ENCODE results near the gene POLK. TPM values are rescaled to one million over a fixed set of nuclear protein-coding genes. Genes with fewer than 3 reads are reported as not detected.
"Not testable (repeated sequence)": the region's sequence is repeated elsewhere in the genome, so short reads cannot be mapped to it uniquely, and the experiment has no call there.

The POLK gene
- total RNA-seq, 1 donor from 2014 or later, result 63.8 TPM

GRCh38 chr5:75584641-75585040, 73.0 kb downstream of the POLK start:
- ATAC-seq, result no peak
- intact Hi-C loops (cut with DNase I), result no loop called here
- DNase-seq (ENCODE audit: low spot score), result no peak

- no peak for ATAC-seq
- DNase-seq (ENCODE audit: low spot score), result no peak
- intact Hi-C loops (cut with DNase I), result no loop called here
These were observed 77.0 kb downstream of the POLK start for GRCh38 chr5:75588666-75589065.

- no peak for DNase-seq (ENCODE audit: low spot score)
- ATAC-seq, result no peak
These were observed 88.8 kb downstream of the POLK start for GRCh38 chr5:75600535-75600934.

GRCh38 chr5:75601567-75601966, 89.9 kb downstream of the POLK start:
- intact Hi-C loops (cut with DNase I), result no loop called here
- DNase-seq (ENCODE audit: low spot score) (no peak), ATAC-seq (no peak)

More at GRCh38 chr5:75600535-75600934, 88.8 kb downstream of the POLK start:
- intact Hi-C loops (cut with DNase I), result no loop called here

GRCh38 chr5:75601996-75602395, 90.3 kb downstream of the POLK start:
- ATAC-seq, result no peak
- intact Hi-C loops (cut with DNase I), result no loop called here
- no peak for DNase-seq (ENCODE audit: low spot score)

- ATAC-seq (no peak), DNase-seq (ENCODE audit: low spot score) (no peak)
- intact Hi-C loops (cut with DNase I), result no loop called here
These were observed 91.7 kb downstream of the POLK start for GRCh38 chr5:75603371-75603770.

- DNase-seq (ENCODE audit: low spot score) (no peak), ATAC-seq (no peak)
- intact Hi-C loops (cut with DNase I), result no loop called here
These were observed 92.1 kb downstream of the POLK start for GRCh38 chr5:75603821-75604220.

GRCh38 chr5:75607341-75607740, 95.7 kb downstream of the POLK start:
- ATAC-seq; DNase-seq (ENCODE audit: low spot score); intact Hi-C loops (cut with DNase I): not testable (repeated sequence)

- DNase-seq (ENCODE audit: low spot score) (no peak), ATAC-seq (no peak)
- intact Hi-C loops (cut with DNase I), result no loop called here
These were observed 97.2 kb downstream of the POLK start for GRCh38 chr5:75608870-75609269.

DNA sequence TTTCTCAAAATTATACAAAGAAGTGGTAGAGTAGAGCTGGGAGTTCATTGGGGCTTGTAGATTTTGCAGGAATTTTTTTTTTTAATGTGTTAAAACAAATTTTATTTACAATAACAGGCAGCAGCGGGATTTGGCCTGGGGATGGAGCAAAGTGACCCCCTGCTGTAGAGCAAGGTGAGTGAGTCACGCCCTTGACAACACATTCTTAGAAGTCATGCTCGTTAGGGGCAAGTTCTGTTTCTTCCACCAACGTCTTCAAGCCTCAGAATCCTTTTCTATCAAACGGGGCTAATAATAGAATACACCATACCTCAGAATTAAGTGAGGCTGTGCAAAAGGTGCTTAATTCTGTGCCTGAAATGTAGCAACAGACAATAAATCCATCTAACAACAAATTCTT, 98.5 kb downstream of the POLK start:
- intact Hi-C loops (cut with DNase I), result no loop called here
- no peak for ATAC-seq
- no peak for DNase-seq (ENCODE audit: low spot score)

DNA sequence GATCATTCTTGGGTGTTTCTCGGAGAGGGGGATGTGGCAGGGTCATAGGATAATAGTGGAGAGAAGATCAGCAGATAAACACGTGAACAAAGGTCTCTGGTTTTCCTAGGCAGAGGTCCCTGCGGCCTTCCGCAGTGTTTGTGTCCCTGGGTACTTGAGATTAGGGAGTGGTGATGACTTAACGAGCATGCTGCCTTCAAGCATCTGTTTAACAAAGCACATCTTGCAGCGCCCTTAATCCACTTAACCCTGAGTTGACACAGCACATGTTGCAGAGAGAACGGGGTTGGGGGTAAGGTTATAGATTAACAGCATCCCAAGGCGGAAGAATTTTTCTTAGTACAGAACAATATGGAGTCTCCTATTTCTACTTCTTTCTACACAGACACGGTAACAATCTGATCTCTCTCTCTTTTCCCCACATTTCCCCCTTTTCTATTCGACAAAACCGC, 99.2 kb downstream of the POLK start:
- intact Hi-C loops (cut with DNase I); DNase-seq (ENCODE audit: low spot score); ATAC-seq: not testable (repeated sequence)

DNA sequence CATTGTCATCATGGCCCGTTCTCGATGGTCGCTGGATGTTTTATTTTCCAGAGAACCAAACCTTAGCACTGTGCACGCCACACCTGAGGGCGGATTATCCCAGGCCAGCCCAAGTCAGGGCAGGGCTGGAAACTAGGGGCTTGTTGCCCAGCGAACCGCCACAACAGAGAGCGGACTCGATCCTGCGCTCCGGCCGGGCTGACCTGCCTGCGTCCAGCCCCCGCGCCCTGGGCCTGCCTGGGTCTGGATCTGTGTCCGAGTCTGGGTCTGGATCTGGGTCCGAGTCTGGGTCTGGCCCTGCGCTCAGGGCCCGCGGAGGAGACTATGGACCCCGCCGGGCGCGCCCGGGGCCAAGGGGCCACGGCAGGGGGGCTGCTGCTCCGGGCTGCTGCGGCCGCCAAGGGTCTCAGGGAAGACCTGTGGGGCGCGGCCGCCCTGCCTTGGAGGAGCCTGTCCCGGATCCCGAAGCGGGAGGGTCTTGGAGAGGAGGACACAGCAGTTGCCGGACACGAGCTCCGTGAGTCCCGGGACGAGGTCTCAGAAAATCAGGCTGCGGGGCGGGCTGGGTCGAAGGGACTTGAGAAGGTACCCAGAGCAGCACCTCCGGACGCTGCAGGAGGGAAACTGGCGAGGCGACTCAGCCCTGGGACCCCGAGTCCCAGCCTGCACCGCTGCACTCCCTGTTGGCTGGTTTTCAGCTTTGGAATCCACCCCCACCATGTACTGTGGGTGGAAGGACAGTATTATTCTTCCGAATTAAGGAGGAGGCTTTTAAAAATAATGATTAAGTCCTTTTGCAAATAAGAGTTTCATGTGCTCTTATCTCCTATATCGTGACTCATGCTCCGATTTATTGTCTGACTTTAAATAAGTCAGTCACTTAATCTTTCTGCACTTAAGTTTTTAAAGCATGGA, 99.9 kb downstream of the POLK start, which contains the start of gene ANKDD1B:
ANKDD1B (plus strand) TSS at position 143 of the 915 bp plus-strand sequence; CDS start at position 325, 182 bp downstream.
- intact Hi-C loops (cut with DNase I), result no loop called here
- DNase-seq (ENCODE audit: low spot score), result peak; percentile 66
- ATAC-seq, result peak; percentile 74

DNA sequence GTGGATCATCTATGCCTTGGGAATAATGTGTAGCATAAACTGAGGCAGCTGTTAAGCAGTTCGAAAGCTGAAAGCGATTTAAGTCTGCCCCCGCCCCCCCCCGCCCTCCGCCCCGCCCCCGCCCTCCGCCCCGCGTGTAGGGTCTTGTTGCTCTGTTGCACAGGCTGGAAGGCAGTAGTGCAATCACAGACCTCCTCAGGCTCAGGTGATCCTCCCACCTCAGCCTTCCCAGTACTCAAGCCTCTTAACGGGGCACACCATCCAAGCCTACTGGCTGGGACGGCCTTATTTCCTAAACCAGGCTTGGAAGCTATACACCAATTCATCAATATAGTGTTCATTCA, 100.5 kb downstream of the POLK start:
- DNase-seq (ENCODE audit: low spot score), result no peak
- intact Hi-C loops (cut with DNase I), result no loop called here
- ATAC-seq, result no peak

DNA sequence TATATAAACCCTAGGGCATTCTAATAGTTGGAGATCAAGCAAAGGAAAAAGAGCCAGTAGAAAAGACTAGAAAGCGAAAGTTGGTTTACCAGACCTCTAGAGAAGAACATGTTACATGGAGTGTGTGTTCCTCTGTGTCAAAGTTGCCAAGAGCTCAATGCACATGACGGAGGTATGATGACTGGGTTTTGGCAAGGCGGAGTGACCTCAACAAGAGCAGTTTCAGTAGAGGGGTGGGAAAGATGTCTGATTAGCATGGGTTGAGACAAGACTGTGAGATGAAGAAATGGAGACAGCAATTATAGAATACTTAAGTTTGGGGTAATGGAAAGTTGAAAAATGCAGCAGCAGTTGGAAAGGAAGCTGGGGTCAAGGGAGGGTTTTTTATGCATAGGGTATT, 101.2 kb downstream of the POLK start:
- DNase-seq (ENCODE audit: low spot score), result no peak
- no peak for ATAC-seq
- intact Hi-C loops (cut with DNase I), result no loop called here

DNA sequence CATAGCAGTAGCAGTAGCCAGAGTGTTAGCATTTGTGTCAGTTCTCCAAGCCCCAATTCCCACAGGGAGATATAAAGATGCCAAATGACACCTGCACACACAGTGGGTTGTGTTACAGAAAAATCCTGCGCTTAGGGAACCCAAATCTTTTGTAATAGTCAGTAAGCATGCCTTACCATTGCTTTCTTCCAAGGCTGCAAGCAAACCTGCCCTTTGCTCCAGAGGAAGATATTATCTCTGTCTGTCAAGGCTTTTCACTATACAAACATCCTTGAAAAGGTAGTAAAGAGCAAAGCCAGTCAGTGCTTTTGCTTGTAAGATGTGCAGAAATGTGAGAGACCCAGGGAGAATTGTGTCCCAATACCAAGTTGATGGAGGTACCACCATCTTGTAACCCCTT, 102.5 kb downstream of the POLK start:
- ATAC-seq (no peak), DNase-seq (ENCODE audit: low spot score) (no peak)
- intact Hi-C loops (cut with DNase I), result no loop called here

GRCh38 chr5:75616371-75616881, 104.7 kb downstream of the POLK start:
- intact Hi-C loops (cut with DNase I), result no loop called here
- DNase-seq (ENCODE audit: low spot score) (no peak), ATAC-seq (peak; percentile 72)

DNA sequence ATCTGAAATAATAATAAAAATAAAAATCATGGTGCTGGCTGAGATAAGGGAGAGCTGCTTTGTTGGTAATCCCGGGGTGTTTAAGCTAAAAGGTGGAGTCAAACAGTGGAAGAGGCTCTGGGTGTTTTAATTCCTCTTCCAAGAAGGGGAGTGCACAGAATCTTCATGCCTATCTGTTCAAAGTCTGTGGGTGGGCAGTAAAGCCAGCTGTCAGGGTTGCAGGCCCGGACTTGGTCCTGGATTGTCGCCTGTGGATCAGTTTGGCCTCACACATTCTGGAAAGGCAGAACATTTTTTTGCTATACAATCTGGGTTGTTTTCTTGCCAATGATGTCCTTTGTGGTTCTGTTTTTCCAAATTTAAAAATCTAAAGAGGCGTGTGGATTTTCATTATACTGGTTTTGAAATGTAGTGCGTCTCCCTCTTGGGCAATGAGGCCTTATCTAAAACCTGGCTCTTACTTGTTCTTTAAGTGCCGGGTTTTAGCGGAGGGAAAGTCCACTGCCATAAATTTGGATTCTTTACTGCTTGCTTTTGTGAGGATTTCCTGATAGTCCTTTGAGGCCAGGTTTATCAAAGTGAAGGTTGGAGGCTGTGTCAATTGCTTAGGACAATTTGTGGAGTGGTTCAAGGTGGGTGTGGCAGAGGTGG, 105.4 kb downstream of the POLK start:
- intact Hi-C loops (cut with DNase I), result no loop called here
- DNase-seq (ENCODE audit: low spot score) (no peak), ATAC-seq (peak; percentile 40)

DNA sequence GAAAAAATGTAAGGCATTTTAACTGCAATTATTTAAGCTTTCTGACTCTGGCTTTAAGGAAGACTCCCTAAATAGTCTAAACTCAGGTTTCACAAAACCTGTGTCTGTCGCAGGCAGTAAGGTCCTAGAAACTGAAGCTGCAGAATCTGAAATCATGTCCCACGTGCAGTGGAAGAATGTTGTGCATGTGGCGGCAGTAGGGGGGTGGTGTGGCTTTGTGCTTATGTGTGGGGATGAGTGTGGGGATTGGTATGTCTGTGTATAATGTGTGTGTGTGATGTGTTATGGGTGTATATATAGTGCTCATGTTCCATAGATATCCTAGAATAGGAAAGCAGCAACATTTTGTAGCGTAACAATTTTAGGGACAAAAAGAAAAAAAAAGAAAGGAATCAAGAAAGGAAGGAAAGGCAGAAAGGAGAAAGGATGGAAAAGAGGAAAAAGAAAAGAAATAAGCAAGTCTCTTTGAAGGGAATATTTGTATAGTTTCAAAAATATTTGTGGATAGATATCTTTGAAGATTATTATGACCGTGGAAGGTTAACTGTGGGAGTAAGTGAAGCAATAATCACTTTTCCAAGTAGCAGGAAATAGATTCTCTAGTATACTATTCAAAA, 106.2 kb downstream of the POLK start:
- no peak for DNase-seq (ENCODE audit: low spot score)
- intact Hi-C loops (cut with DNase I), result no loop called here
- ATAC-seq, result no peak

GRCh38 chr5:75620184-75620959, 108.7 kb downstream of the POLK start:
- intact Hi-C loops (cut with DNase I), result no loop called here
- DNase-seq (ENCODE audit: low spot score) (no peak), ATAC-seq (no peak)
